ENCODE data around the gene RBFOX2.
"Not testable (repeated sequence)": the region's sequence is repeated elsewhere in the genome, so short reads cannot be mapped to it uniquely, and the experiment has no call there.

RBFOX2 gene

GRCh38 chr22:35703861-35704584 lies 324.6 kb downstream of the RBFOX2 start:
- DNase-seq (ENCODE audit: low read depth in 2 of 2): no peak

DNA sequence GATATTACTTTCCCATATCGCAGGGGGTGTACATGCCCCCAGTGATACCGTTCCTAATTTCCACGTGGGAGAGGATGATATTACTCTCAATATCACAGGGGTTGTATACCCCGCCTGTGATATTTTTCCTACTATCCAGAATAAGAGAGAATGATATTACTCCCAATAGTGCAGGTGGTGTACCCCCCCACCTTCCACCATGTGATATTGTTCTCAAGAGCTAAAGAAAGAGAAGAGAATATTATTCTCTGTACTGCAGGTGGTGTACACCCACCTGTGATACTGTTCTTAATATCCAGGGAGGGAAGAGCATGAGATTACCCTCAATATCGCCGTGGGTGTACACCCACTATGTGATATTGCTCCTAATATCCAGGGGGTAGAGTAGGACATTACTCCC lies 328.8 kb downstream of the RBFOX2 start:
- not testable (repeated sequence) for DNase-seq (ENCODE audit: low read depth in 2 of 2)

DNA sequence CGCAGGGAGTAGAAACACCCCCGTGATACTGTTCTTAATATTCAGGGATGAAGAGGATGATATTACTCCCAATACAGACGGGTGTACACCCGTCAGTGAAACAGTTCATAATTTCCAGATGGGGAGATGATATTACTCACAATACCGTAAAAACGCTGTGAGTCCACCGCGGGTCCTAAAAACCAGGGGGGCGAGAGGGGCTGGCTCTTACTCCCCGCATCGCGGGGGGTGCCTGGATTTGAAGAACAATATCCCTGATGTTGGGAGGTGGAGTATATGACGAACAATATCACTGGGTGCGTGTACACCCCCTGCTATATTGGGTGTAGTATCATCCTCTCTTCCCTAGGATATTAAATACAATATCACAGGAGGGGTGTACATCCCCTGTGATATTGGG lies 331.5 kb downstream of the RBFOX2 start:
- no peak for DNase-seq (ENCODE audit: low read depth in 2 of 2)

DNA sequence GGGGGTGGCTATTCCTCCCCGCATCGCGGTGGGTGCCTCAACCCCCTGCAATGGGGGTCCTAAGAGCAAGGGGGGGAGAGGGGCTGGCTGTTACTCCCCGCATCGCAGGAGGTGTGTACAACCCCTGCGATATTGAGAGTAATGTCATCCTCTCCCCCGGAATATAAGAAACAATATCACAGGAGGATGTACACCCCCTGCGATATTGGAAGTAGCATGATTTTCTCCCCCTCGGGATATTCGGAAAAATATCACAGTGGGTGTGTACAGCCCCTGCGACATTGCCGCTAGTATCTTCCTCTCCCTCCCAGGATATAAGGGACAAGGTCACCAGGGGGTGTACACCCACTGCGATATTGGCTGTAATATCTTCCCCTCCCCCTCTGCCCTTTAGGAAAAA lies 333.4 kb downstream of the RBFOX2 start:
- DNase-seq (ENCODE audit: low read depth in 2 of 2): no peak

GRCh38 chr22:35690001-35690400 lies 338.6 kb downstream of the RBFOX2 start:
- DNase-seq (ENCODE audit: low read depth in 2 of 2): no peak

- DNase-seq (ENCODE audit: low read depth in 2 of 2): no peak
Observed at GRCh38 chr22:35688913-35689675, 339.5 kb downstream of the RBFOX2 start.

Measured in stimulated activated CD8-positive, alpha-beta memory T cell treated with anti-CD3 and anti-CD28 coated beads, Interleukin-7, amount 100 ng/mL, for 1 hour (primary cell).